Fibroblast of the aortic adventitia (primary cell): ENCODE data around the gene CTNNA3. TPM values are rescaled to one million over a fixed set of nuclear protein-coding genes. Genes with fewer than 3 reads are reported as not detected.

Experiments
- DNase-seq: peaks from one replicate; pipeline ENCODE4 v3.0.0-alpha.2; 2010; ENCODE audit warnings: low read depth
- H3K4me3 ChIP-seq: 2 replicates; pipeline ENCODE4 v1.5.1; 2011; ENCODE audit warnings: low read depth, mild to moderate bottlenecking, control low read depth, low read length, moderate library complexity
- total RNA-seq: library from RNA; depleted of rRNA; stranded (reverse); fragments of >200 nt; gene quantifications from 2 replicates; pipeline ENCODE4 v1.2.3, GENCODE V29; 2012; ENCODE audit warnings: low replicate concordance
- TF ChIP-seq, protein P1 (sequence below): IDR thresholded peaks from 2 replicates; pipeline ENCODE4 v1.5.1; 2011; ENCODE audit warnings: mild to moderate bottlenecking, low read length, control low read depth, inconsistent platforms; ENCODE audit not compliant: insufficient read depth

Gene CTNNA3
- total RNA-seq, 1 donor: not detected

- no peak for DNase-seq
Measured at GRCh38 chr10:67119651-67120050, 576.3 kb downstream of the CTNNA3 start.

GRCh38 chr10:67115972-67116371 is 580.0 kb downstream of the CTNNA3 start:
- no peak overlapping the region for H3K4me3 ChIP-seq
- TF ChIP-seq, protein P1, sequence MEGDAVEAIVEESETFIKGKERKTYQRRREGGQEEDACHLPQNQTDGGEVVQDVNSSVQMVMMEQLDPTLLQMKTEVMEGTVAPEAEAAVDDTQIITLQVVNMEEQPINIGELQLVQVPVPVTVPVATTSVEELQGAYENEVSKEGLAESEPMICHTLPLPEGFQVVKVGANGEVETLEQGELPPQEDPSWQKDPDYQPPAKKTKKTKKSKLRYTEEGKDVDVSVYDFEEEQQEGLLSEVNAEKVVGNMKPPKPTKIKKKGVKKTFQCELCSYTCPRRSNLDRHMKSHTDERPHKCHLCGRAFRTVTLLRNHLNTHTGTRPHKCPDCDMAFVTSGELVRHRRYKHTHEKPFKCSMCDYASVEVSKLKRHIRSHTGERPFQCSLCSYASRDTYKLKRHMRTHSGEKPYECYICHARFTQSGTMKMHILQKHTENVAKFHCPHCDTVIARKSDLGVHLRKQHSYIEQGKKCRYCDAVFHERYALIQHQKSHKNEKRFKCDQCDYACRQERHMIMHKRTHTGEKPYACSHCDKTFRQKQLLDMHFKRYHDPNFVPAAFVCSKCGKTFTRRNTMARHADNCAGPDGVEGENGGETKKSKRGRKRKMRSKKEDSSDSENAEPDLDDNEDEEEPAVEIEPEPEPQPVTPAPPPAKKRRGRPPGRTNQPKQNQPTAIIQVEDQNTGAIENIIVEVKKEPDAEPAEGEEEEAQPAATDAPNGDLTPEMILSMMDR: no peak
- DNase-seq: no peak

More at GRCh38 chr10:67119651-67120050, 576.3 kb downstream of the CTNNA3 start:
- no peak overlapping the region for H3K4me3 ChIP-seq
- TF ChIP-seq, protein P1: no peak

DNA sequence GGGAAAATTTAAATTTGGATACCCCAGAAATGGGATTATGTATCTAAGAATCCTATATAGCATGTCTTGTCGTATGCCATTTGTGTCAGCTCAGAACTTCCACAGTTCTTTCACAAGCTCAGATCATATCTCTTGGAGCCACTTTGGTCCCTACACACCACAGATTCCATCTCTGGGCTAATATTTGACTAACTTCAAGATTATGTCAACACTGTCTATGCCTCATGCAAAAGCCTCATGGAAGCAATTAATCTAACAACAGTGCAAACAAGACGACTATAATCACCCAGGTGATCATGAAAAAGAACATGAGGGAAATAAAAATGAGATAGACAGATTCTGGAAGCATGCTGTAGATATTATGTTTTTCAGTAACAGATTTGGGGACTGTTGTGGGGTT is 581.0 kb downstream of the CTNNA3 start:
- TF ChIP-seq, protein P1: no peak
- no peak overlapping the region for H3K4me3 ChIP-seq
- no peak for DNase-seq

GRCh38 chr10:67112765-67113164 is 583.2 kb downstream of the CTNNA3 start:
- no peak for DNase-seq
- TF ChIP-seq, protein P1: no peak

DNA sequence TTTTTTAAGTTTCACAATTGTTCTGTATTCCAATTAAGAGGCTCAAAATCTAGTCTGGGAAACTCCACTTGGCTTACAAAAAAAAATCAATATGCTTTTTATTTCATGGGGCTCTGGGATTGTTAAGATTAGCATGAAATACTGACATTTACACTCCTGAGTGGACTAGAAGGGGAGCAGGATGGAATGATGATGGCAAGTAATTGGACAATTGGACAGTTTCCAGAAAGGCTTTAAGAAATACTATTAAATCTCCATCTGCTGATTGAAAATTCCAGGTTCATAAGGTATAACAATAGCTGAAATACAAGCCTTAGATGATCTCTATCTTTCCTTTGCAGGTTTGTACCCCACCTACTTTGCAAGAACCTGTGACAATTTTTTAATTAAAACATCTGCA is 585.7 kb downstream of the CTNNA3 start:
- TF ChIP-seq, protein P1: no peak
- H3K4me3 ChIP-seq: no peak overlapping the region
- no peak for DNase-seq

More at GRCh38 chr10:67112765-67113164, 583.2 kb downstream of the CTNNA3 start:
- H3K4me3 ChIP-seq: no peak overlapping the region

DNA sequence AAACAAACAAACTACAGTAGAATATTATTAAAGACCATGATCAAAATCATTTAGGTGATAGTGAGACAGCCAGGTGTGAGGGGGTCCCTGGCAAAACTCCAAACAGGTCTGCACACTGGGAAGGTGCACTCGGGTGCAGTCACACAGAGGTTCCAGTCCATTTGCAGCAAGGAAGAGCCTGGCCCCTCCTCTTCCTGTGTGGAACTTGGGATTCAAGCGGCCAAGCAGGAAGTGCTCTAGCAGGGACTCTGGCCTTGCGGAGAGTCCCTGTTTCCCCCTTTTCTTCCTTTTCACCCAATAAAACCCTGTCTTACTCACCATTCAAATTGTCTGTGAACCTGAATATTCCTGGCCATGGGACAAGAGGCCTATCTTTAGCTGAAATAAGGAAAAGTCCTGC is 588.3 kb downstream of the CTNNA3 start:
- TF ChIP-seq, protein P1: no peak

DNA sequence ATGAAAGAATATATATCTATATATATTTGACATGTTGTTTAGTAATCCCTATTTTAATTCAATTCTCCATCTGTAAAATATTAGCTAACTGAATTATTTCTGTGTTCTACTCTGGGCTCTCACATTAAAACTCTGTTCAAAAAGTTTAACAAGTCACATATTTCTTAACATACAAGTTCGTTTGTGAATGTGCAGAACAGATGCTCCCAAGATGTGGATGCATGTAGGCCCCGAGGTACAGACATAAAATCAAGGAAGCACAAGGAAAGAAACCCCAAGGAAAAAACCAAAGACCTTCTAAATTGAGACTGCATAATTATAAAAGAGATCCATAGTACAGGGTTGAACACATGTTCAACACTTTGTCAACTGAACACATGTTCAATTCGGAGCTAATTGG is 595.0 kb downstream of the CTNNA3 start:
- TF ChIP-seq, protein P1: no peak
- no peak for DNase-seq
- no peak overlapping the region for H3K4me3 ChIP-seq

More for the DNA sequence above, 588.3 kb downstream of the CTNNA3 start:
- no peak overlapping the region for H3K4me3 ChIP-seq
- DNase-seq: no peak
